Measurements from ENCODE around the gene SUN1.

- TF ChIP-seq POLR2A (IDR thresholded peaks at IDR 0.05; ENCODE audit: low read depth, low read length): no peak
- no peak for TF ChIP-seq POLR2AphosphoS5 (IDR thresholded peaks at IDR 0.05; ENCODE audit: low read depth, low read length)
- no peak for TF ChIP-seq TAF1 (IDR thresholded peaks at IDR 0.05; ENCODE audit: low read depth, low read length)
These were observed 17.5 kb downstream of the SUN1 start for GRCh38 chr7:849781-850180.
